ENCODE measurements around the gene JPT2. TPM values are rescaled to one million over a fixed set of nuclear protein-coding genes. Genes with fewer than 3 reads are reported as not detected.

JPT2 gene
- total RNA-seq = 10 to 100 TPM; 54.1 to 62.7 TPM

- Mint-ChIP-seq H3K36me3 (ENCODE audit: insufficient read depth in 2 of 2) (peaks cover 3 to 4% of the 10 kb centered on the region in 2 donors), H3K4me1 (ENCODE audit: low read depth) (peaks cover 31% of the 10 kb centered on the region), H3K27me3 (ENCODE audit: low read depth) (no peaks in the 10 kb centered on the region), H3K4me3 (peak within 1 kb of the TSS; percentile 91 to 93), H3K27ac (peak within 1 kb of the TSS; percentile 81), H3K9me3 (no peaks in the 10 kb centered on the region)
- peak; percentile 97 to 98 for DNase-seq
- ATAC-seq (replicated peaks in 1 of 2) = peak; percentile 97 to 99
These were observed at the start of gene JPT2 for GRCh38 chr16:1677942-1678499. TSS of gene JPT2 (plus strand) at chr16:1678279. CDS start at chr16:1678313, 34 bp downstream.

- no peak for DNase-seq
- Mint-ChIP-seq H3K36me3 (ENCODE audit: insufficient read depth in 2 of 2) (peaks cover 5 to 16% of the 10 kb centered on the region in 2 donors), H3K27ac (no peak overlapping the region), H3K4me3 (no peak overlapping the region), H3K4me1 (ENCODE audit: low read depth) (peaks cover 6% of the 10 kb centered on the region), H3K9me3 (no peaks in the 10 kb centered on the region), H3K27me3 (ENCODE audit: low read depth) (no peaks in the 10 kb centered on the region)
- ATAC-seq (replicated peaks in 1 of 2) = no peak
These were observed 47.4 kb upstream of the JPT2 start for GRCh38 chr16:1630450-1631213.

- H3K9me3 Mint-ChIP-seq = no peaks in the 10 kb centered on the region
- peaks cover 6% of the 10 kb centered on the region for H3K4me1 Mint-ChIP-seq (ENCODE audit: low read depth)
- peaks cover 5 to 16% of the 10 kb centered on the region in 2 donors for H3K36me3 Mint-ChIP-seq (ENCODE audit: insufficient read depth in 2 of 2)
- H3K27ac Mint-ChIP-seq = no peak overlapping the region
- no peak for ATAC-seq (replicated peaks in 1 of 2)
- H3K27me3 Mint-ChIP-seq (ENCODE audit: low read depth) = no peaks in the 10 kb centered on the region
- H3K4me3 Mint-ChIP-seq = no peak overlapping the region
- no peak for DNase-seq
These were observed 46.8 kb upstream of the JPT2 start for GRCh38 chr16:1631230-1631629.

- ATAC-seq (replicated peaks in 1 of 2) (no peak), DNase-seq (no peak)
- peaks cover 5 to 13% of the 10 kb centered on the region in 2 donors for H3K36me3 Mint-ChIP-seq (ENCODE audit: insufficient read depth in 2 of 2)
- no peaks in the 10 kb centered on the region for H3K27me3 Mint-ChIP-seq (ENCODE audit: low read depth)
- no peaks in the 10 kb centered on the region for H3K9me3 Mint-ChIP-seq
- peaks cover 6% of the 10 kb centered on the region for H3K4me1 Mint-ChIP-seq (ENCODE audit: low read depth)
- no peak overlapping the region for H3K4me3 Mint-ChIP-seq
- H3K27ac Mint-ChIP-seq = no peak overlapping the region
These were observed 46.0 kb upstream of the JPT2 start for GRCh38 chr16:1631931-1632637.

GRCh38 chr16:1632638-1632970 lies 45.5 kb upstream of the JPT2 start:
- ATAC-seq (replicated peaks in 1 of 2) = no peak
- H3K4me3 Mint-ChIP-seq = no peak overlapping the region
- H3K36me3 Mint-ChIP-seq (ENCODE audit: insufficient read depth in 2 of 2) = peaks cover 5 to 10% of the 10 kb centered on the region in 2 donors
- no peaks in the 10 kb centered on the region for H3K9me3 Mint-ChIP-seq
- DNase-seq = no peak
- no peaks in the 10 kb centered on the region for H3K27me3 Mint-ChIP-seq (ENCODE audit: low read depth)
- H3K27ac Mint-ChIP-seq = no peak overlapping the region
- H3K4me1 Mint-ChIP-seq (ENCODE audit: low read depth) = peaks cover 6% of the 10 kb centered on the region

GRCh38 chr16:1633310-1633709 lies 44.8 kb upstream of the JPT2 start:
- DNase-seq (no peak), ATAC-seq (replicated peaks in 1 of 2) (no peak)
- Mint-ChIP-seq H3K27me3 (ENCODE audit: low read depth) (no peaks in the 10 kb centered on the region), H3K4me1 (ENCODE audit: low read depth) (peaks cover 6% of the 10 kb centered on the region), H3K4me3 (no peak overlapping the region), H3K36me3 (ENCODE audit: insufficient read depth in 2 of 2) (peaks cover 5 to 10% of the 10 kb centered on the region in 2 donors), H3K27ac (no peak overlapping the region), H3K9me3 (no peaks in the 10 kb centered on the region)

GRCh38 chr16:1634541-1634940 lies 43.5 kb upstream of the JPT2 start:
- ATAC-seq (replicated peaks in 1 of 2) (no peak), DNase-seq (no peak)
- H3K4me3 Mint-ChIP-seq = no peak overlapping the region
- no peaks in the 10 kb centered on the region for H3K27me3 Mint-ChIP-seq (ENCODE audit: low read depth)
- peaks cover 6% of the 10 kb centered on the region for H3K4me1 Mint-ChIP-seq (ENCODE audit: low read depth)
- no peaks in the 10 kb centered on the region for H3K9me3 Mint-ChIP-seq
- H3K36me3 Mint-ChIP-seq (ENCODE audit: insufficient read depth in 2 of 2) = peaks cover 5 to 10% of the 10 kb centered on the region in 2 donors
- no peak overlapping the region for H3K27ac Mint-ChIP-seq

- peak in 1 of 2 donors; percentile 43 for ATAC-seq (replicated peaks in 1 of 2)
- H3K36me3 Mint-ChIP-seq (ENCODE audit: insufficient read depth in 2 of 2) = peaks cover 5 to 10% of the 10 kb centered on the region in 2 donors
- H3K4me1 Mint-ChIP-seq (ENCODE audit: low read depth) = peaks cover 6% of the 10 kb centered on the region
- H3K9me3 Mint-ChIP-seq = no peaks in the 10 kb centered on the region
- no peak overlapping the region for H3K27ac Mint-ChIP-seq
- DNase-seq = no peak
- no peaks in the 10 kb centered on the region for H3K27me3 Mint-ChIP-seq (ENCODE audit: low read depth)
- H3K4me3 Mint-ChIP-seq = no peak overlapping the region
These were observed 43.0 kb upstream of the JPT2 start for GRCh38 chr16:1635070-1635469.

GRCh38 chr16:1637526-1637925 lies 40.6 kb upstream of the JPT2 start:
- Mint-ChIP-seq H3K4me1 (ENCODE audit: low read depth) (peaks cover 6% of the 10 kb centered on the region), H3K27ac (no peak overlapping the region), H3K4me3 (no peak overlapping the region), H3K27me3 (ENCODE audit: low read depth) (no peaks in the 10 kb centered on the region), H3K36me3 (ENCODE audit: insufficient read depth in 2 of 2) (peaks cover 5 to 19% of the 10 kb centered on the region in 2 donors), H3K9me3 (no peaks in the 10 kb centered on the region)
- ATAC-seq (replicated peaks in 1 of 2) (no peak), DNase-seq (no peak)

GRCh38 chr16:1638757-1639156 lies 39.3 kb upstream of the JPT2 start:
- DNase-seq (no peak), ATAC-seq (replicated peaks in 1 of 2) (no peak)
- peaks cover 5% of the 10 kb centered on the region for H3K4me1 Mint-ChIP-seq (ENCODE audit: low read depth)
- H3K4me3 Mint-ChIP-seq = no peak overlapping the region
- no peaks in the 10 kb centered on the region for H3K9me3 Mint-ChIP-seq
- H3K27me3 Mint-ChIP-seq (ENCODE audit: low read depth) = no peaks in the 10 kb centered on the region
- peaks cover 5 to 14% of the 10 kb centered on the region in 2 donors for H3K36me3 Mint-ChIP-seq (ENCODE audit: insufficient read depth in 2 of 2)
- no peak overlapping the region for H3K27ac Mint-ChIP-seq

- DNase-seq (no peak), ATAC-seq (replicated peaks in 1 of 2) (no peak)
- no peak overlapping the region for H3K27ac Mint-ChIP-seq
- no peaks in the 10 kb centered on the region for H3K9me3 Mint-ChIP-seq
- H3K27me3 Mint-ChIP-seq (ENCODE audit: low read depth) = no peaks in the 10 kb centered on the region
- H3K36me3 Mint-ChIP-seq (ENCODE audit: insufficient read depth in 2 of 2) = peaks cover 5 to 12% of the 10 kb centered on the region in 2 donors
- H3K4me3 Mint-ChIP-seq = no peak overlapping the region
- no peaks in the 10 kb centered on the region for H3K4me1 Mint-ChIP-seq (ENCODE audit: low read depth)
These were observed 38.8 kb upstream of the JPT2 start for GRCh38 chr16:1639282-1639681.

GRCh38 chr16:1639860-1640259 lies 38.2 kb upstream of the JPT2 start:
- Mint-ChIP-seq H3K36me3 (ENCODE audit: insufficient read depth in 2 of 2) (peaks cover 2 to 12% of the 10 kb centered on the region in 2 donors), H3K4me1 (ENCODE audit: low read depth) (no peaks in the 10 kb centered on the region), H3K27me3 (ENCODE audit: low read depth) (no peaks in the 10 kb centered on the region), H3K4me3 (no peak overlapping the region), H3K27ac (no peak overlapping the region), H3K9me3 (no peaks in the 10 kb centered on the region)
- DNase-seq (no peak), ATAC-seq (replicated peaks in 1 of 2) (no peak)

GRCh38 chr16:1640261-1640941 lies 37.7 kb upstream of the JPT2 start:
- peaks cover 2% of the 10 kb centered on the region for H3K4me1 Mint-ChIP-seq (ENCODE audit: low read depth)
- H3K4me3 Mint-ChIP-seq = no peak overlapping the region
- no peak for ATAC-seq (replicated peaks in 1 of 2)
- H3K36me3 Mint-ChIP-seq (ENCODE audit: insufficient read depth in 2 of 2) = peaks cover 2 to 14% of the 10 kb centered on the region in 2 donors
- H3K9me3 Mint-ChIP-seq = no peaks in the 10 kb centered on the region
- DNase-seq = no peak
- H3K27ac Mint-ChIP-seq = no peak overlapping the region
- no peaks in the 10 kb centered on the region for H3K27me3 Mint-ChIP-seq (ENCODE audit: low read depth)
